GM19397 (cell line): ENCODE results near the gene MPRIP.
"Not testable (repeated sequence)": the region's sequence is repeated elsewhere in the genome, so short reads cannot be mapped to it uniquely, and the experiment has no call there.

ENCODE experiments used
- ATAC-seq: cut with Tn5 transposase; IDR thresholded peaks from one replicate; pipeline ENCODE4 v1.9.1; 2021; ENCODE audit warnings: mild to moderate bottlenecking, moderate library complexity; ENCODE audit not compliant: unreplicated experiment

MPRIP gene

GRCh38 chr17:17042384-17042736 is at the start of gene MPRIP:
MPRIP (plus strand) TSS chr17:17042457; CDS start chr17:17042849, 392 bp downstream.
- ATAC-seq: peak; percentile 21

DNA sequence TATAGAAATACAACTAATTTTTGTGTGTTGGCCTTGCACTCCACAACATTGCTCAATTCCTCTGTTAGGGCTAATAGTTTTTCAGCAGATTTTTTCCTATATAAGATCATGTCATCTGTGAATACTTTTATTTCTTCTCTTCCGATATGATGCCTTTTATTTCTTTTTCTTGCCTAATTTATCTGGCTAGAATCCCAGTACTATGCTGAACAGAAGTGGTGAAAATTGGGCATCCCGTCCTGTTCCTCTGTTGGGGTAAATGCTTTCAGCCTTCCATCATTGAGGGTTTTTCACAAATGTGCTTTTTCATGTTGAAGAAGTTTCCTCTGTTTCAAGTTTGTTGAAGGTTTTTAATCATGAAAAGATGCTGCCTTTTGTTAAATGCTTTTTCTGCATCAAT is 47.6 kb upstream of the MPRIP start:
- ATAC-seq: no peak

- ATAC-seq: no peak
Observed at GRCh38 chr17:16995930-16996329, 46.3 kb upstream of the MPRIP start.

- not testable (repeated sequence) for ATAC-seq
Observed at GRCh38 chr17:16996726-16997125, 45.5 kb upstream of the MPRIP start.

DNA sequence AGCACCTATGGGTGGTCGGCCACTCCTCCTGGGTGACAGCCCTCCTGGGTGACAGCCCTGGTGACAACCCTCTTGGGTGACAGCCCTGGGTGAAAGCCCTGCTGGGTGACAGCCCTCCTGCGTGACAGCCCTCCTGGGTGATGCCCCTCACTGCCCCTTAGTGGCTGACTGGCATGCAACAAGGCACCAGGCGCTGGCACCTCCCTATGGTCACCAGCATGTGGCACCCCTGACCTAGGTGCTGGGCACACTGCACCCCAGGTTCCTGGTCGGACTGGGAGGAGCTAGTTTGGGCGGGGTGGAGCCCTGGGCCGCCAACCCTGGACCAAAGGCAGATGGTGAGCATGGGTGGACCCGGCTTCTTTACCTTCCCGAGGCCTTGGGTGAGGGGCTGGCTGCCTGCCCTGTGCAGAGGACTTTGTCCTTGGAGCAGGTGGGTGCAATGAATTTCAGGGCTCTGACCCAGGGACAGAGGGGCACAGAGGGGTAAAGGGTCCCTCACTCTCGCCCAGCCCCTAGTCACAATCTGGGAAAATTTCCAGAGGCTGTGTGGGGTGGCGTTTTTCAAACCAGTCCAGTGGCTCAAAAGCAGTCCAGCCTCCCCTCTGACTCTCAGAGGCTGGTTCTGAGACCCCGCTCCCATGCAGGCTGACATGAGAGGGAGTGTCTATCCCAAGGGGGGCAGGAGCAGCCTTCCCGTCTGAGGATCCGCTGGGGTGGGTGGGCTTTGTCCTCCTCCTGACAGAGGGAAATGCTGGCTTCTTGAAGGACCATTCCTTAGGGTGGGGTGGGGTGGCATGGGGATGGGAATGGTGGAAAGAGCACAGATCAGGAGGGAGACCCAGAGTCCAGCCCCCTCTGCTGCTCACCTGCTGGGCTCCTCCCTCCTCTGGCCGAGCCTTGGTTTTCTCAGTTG is 44.5 kb upstream of the MPRIP start:
- ATAC-seq: no peak

- ATAC-seq: no peak
Observed at GRCh38 chr17:16999931-17000625, 42.2 kb upstream of the MPRIP start.

DNA sequence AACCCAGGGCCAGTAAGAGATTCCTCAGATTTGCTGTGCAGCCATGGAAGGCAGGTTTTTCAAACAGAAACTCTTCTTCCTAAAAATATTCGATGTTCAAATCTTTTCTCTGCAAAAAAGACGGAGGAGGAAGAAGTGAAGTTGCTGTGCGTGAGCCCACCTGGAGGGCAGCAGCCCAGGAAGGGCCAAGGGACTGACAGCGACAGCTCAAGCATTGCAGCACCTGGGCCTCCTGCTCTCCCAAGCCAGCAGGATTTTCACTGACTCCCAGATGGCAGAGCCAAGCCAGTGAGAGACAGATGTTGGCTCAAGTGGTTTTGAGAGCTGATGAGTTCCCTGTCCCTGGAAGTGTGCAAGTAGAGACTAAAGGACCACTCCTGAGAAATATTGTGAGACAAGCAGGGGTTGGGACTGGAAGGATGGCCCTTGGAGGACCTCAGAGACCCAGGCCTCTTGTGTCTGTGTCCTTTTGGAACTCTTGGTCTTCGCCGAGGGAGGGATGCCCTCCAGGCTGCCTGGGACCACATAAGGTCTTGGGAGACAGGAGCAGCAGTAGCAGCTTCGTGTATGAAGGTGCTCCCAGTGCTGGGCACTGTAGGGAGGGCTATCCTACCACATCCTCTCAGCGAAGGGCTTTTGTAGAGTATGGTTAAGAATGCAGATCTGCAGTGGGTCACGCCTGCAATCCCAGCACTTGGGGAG is 41.0 kb upstream of the MPRIP start:
- ATAC-seq: no peak

DNA sequence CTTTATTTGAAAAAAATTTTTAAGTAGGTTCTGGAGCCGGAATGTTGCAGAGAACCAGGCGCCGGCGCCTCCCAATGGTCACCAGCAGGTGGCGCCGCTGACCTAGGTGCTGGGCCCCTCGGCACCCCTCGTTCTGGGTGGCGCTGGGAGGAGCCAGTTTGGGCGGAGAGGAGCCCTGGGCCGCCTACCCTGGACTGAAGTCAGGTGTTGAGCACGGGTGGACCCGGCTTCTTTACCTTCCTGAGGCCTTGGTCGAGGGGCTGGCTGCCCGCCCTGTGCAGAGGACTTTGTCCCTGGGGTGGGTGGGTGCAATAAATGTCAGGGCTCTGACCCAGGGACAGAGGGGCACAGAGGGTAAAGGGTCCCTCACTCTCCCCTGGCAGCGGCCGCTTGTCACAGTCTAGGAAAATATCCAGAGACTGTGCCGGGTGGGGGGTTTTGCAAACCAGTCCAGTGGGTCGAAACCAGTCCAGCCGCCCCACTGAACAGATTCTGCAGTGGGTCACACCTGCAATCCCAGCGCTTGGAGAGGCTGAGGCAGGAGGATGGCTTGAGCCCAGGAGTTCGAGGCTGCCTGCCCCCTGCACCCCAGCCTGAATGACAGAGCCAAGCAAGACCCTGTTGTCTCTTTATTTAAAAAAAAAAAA is 40.3 kb upstream of the MPRIP start:
- ATAC-seq: no peak

GRCh38 chr17:17002731-17003715 is 39.2 kb upstream of the MPRIP start:
- ATAC-seq: not testable (repeated sequence)

- ATAC-seq: no peak
Observed at GRCh38 chr17:17004251-17004996, 37.8 kb upstream of the MPRIP start.

- not testable (repeated sequence) for ATAC-seq
Observed at GRCh38 chr17:17004997-17005614, 37.2 kb upstream of the MPRIP start.

DNA sequence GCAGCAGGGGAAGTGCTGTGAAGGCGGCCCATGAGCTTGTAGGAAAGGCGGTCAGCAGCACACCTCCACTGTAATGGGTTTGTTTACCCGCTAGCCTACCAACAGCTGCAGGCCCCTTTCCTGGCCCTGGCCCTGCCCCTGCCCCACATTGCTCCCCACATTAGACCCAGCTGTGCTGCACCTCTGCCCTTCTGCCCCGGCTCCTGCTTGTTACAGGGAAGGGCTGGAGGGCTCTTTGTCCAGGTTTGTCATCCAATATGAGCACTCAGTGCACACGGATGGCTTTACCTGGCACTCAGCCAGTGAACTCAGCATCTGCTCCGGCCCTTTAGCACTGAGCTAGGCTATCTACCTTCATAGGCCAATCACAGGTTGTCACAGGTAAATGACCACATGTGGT is 34.4 kb upstream of the MPRIP start:
- ATAC-seq: not testable (repeated sequence)

GRCh38 chr17:17008621-17009397 is 33.4 kb upstream of the MPRIP start:
- not testable (repeated sequence) for ATAC-seq

DNA sequence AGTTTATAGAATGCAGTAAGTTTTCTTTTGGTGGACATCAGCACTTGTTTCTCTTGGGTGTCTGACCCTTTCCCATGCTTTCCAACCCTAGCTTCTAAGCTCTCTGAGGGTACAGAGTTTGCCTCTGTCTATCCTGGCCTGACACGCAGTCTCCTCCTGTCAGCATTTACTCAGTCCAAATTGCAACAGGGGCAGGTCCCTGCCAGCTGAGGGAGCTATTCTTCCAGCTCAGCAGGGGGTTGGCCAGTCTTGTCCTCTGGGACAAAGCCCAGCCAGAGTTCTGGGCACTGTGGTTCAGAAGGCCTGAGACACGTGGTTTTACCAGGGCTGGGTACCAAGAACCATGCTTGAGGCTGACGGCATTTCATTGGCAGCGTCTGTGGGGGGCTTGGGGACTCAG is 32.3 kb upstream of the MPRIP start:
- ATAC-seq: not testable (repeated sequence)

- ATAC-seq: not testable (repeated sequence)
Observed at GRCh38 chr17:17010545-17011034, 31.7 kb upstream of the MPRIP start.

DNA sequence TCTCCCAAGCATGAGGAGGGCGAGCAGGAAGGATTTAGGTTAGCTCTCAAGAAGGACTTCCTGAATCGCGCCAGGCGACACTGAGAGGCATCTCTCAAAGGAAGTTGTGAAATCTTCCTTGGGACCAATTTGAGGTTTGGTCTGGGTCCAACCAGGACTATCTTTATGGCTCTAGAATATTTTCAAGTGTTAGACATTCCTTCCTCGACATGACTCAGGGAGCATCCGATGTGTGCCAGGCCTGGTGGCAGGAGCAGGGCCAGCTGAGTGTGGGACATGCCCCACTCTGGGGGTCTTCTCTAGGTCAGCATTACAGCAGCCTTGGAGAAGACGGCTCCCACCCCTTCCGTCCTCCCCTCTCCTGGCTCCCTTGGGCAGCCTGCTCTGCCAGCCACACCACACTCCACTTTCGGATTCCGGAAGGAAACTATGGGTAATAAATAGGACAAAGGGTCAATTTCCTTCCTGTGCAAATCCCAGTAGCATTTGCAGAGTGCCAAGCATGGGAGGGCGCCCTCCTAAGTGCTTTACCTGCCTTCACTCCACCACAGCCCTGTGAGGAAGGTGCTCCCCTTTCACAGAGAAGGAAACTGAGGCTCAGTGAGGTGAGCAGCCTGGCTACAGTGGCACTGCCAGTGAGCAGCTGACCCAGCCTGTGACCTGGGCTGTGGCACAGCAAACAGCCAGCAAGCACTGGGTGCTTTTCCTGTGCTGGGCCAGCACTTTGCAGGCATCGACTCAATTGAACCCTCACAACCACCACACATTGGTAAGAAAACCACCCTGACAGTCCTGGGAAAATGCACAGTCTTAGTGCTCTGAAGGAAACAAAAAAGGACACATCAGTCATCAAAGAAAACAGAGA is 31.0 kb upstream of the MPRIP start:
- not testable (repeated sequence) for ATAC-seq
